ENCODE measurements around the gene ZNF319. TPM values are rescaled to one million over a fixed set of nuclear protein-coding genes. Genes with fewer than 3 reads are reported as not detected.

Gene ZNF319
- total RNA-seq, 1 donor from 2014 or later, result 11.0 TPM

DNA sequence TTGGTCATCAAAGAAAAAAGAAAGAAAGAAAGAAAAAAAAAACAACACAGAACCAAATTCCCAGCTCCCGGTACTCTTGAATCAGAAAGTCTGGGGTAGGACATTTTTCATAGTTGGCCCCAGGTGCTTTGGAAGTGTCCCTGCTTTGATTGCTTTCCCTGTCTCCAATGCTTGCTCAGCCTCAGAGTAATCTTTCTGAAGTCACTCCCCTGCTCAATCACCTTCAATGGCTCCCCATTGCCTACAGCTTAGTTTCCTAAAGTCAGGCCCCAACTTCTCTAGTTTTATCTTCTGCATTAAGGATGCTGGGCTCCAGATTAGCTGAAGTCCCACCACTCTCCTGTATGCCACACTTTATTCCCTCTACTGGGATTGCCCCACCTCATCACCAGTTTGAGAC lies 46.6 kb downstream of the ZNF319 start:
- no peaks in the 10 kb centered on the region for H3K9me3 ChIP-seq
- no peaks in the 10 kb centered on the region for H3K36me3 ChIP-seq
- no peak overlapping the region for H3K27ac ChIP-seq
- intact Hi-C loops (cut with DNase I), result no loop called here
- ATAC-seq (no peak), DNase-seq (no peak)
- TF ChIP-seq, protein P1, sequence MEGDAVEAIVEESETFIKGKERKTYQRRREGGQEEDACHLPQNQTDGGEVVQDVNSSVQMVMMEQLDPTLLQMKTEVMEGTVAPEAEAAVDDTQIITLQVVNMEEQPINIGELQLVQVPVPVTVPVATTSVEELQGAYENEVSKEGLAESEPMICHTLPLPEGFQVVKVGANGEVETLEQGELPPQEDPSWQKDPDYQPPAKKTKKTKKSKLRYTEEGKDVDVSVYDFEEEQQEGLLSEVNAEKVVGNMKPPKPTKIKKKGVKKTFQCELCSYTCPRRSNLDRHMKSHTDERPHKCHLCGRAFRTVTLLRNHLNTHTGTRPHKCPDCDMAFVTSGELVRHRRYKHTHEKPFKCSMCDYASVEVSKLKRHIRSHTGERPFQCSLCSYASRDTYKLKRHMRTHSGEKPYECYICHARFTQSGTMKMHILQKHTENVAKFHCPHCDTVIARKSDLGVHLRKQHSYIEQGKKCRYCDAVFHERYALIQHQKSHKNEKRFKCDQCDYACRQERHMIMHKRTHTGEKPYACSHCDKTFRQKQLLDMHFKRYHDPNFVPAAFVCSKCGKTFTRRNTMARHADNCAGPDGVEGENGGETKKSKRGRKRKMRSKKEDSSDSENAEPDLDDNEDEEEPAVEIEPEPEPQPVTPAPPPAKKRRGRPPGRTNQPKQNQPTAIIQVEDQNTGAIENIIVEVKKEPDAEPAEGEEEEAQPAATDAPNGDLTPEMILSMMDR (IDR thresholded peaks at IDR 0.05), result no peak
- no peak overlapping the region for H3K4me3 ChIP-seq
- H3K27me3 ChIP-seq (ENCODE audit: low read depth), result no peaks in the 10 kb centered on the region
- peaks cover 3% of the 10 kb centered on the region for H3K4me1 ChIP-seq

DNA sequence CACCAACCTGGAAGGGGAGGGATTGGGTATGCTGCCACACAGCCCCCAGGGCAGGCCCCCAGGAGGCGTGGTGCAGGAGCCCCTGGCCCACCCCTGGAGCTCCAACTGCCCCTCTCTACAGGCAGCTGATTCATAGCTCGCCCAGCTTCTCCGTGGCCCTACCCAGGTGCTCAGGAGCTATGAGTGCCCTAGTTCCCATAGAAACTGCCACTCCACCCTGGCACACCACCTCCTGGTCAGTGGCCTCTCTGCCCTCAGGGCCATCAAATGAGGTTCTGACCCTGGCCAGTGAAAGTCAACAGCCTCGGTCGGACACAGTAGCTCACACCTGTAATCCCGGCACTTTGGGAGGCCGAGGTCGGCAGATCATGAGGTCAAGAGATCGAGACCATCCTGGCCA lies 47.6 kb downstream of the ZNF319 start:
- DNase-seq, result peak; percentile 66

DNA sequence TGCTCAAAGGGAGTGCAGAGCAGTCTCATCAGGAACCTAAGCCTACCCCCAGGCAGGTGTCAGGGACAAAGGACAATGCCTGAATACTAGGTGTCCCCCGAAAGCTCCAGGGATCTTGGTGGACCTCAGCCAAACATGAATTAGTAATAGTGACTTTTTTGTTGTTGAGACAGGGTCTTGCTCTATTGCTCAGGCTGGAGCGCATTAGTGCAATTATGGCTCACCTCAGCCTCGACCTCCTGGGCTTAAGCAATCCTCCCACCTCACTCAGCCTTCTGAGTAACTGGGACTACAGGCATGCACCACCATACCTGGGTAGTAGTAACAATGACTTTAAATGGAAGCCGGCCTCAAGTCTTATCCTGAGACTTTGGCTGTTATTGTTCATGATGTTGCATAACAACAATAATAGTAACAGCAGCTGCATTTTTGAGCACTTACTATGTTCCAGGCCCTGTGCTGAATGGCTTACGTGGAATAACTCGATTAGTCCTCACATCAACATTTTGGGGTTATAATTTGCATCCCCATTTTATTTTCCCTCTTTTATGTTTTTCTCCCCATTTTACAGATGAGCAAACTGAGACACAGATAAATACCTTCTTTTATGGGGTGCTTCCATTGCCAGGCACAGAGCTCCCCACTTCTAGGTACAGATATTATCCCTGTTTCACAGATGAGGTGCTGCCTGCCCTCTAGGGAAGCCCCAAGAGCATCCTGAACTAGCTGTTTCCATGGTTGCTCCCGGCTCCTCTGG lies 49.1 kb downstream of the ZNF319 start:
- no peaks in the 10 kb centered on the region for H3K36me3 ChIP-seq
- TF ChIP-seq, protein P1 (IDR thresholded peaks at IDR 0.05), result no peak
- intact Hi-C loops (cut with DNase I), result no loop called here
- ATAC-seq, result no peak
- no peaks in the 10 kb centered on the region for H3K27me3 ChIP-seq (ENCODE audit: low read depth)
- DNase-seq, result no peak
- H3K9me3 ChIP-seq, result no peaks in the 10 kb centered on the region
- peaks cover 3% of the 10 kb centered on the region for H3K4me1 ChIP-seq
- H3K27ac ChIP-seq, result no peak overlapping the region
- H3K4me3 ChIP-seq, result no peak overlapping the region

More for the DNA sequence above, 47.6 kb downstream of the ZNF319 start:
- TF ChIP-seq, protein P1 (IDR thresholded peaks at IDR 0.05), result no peak
- Histone ChIP-seq H3K4me1 (peaks cover 3% of the 10 kb centered on the region), H3K27ac (no peak overlapping the region), H3K9me3 (no peaks in the 10 kb centered on the region), H3K36me3 (no peaks in the 10 kb centered on the region), H3K4me3 (no peak overlapping the region), H3K27me3 (ENCODE audit: low read depth) (no peaks in the 10 kb centered on the region)
- intact Hi-C loops (cut with DNase I), result no loop called here
- peak; percentile 83 to 86 for ATAC-seq

DNA sequence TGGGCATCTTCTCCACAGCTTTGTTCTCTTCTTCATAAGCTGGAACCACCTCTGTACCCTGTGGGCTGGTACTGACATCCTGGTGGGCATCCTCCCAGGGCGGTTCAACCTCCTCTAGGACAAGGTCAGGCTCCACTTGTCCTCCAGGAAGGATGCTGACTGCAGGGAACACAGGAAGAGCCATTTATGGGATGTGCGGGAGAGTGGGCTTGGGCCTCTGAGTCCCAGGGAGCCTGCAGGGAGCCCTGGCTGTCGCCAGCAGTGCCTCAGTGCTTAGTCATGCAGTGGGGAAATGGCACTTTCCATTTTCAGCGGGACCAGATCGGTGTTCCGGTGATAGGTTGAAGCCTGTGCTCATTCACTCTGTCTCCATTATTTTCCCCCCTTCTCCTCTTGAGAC lies 50.1 kb downstream of the ZNF319 start:
- Histone ChIP-seq H3K4me1 (peaks cover 3% of the 10 kb centered on the region), H3K9me3 (no peaks in the 10 kb centered on the region), H3K36me3 (no peaks in the 10 kb centered on the region), H3K27ac (no peak overlapping the region), H3K27me3 (ENCODE audit: low read depth) (no peaks in the 10 kb centered on the region), H3K4me3 (no peak overlapping the region)
- ATAC-seq, result no peak
- no peak for DNase-seq
- TF ChIP-seq, protein P1 (IDR thresholded peaks at IDR 0.05), result no peak
- intact Hi-C loops (cut with DNase I), result no loop called here

DNA sequence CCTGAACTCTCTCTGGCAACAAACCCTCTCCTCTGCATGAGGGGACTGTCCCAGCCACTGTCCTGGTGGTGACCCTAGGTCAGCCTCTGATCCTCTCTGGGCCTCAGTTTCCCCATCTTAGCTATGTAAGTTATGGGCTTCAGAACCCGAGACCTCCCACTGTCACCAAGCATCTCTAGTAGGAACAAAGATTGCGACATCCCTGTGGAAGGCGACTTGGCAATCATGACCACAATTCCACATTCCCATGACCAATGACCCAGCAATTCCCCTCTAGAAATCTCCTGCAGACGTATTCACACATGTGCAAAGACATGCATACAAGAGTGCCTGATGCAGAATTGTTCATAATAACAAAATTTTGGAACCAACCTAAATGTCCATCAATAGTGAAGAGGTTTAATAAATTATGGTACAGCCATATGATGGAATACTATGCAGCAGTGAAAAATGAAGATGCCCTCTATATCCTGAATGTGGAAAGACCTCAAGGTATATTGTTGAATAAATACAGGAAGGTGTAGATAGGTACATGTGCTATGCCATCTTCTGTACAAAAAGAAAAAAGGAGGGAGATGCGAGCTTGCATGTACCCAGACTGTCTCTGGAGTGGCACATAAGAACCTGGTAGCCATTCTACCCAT lies 50.8 kb downstream of the ZNF319 start:
- Histone ChIP-seq H3K9me3 (no peaks in the 10 kb centered on the region), H3K36me3 (no peaks in the 10 kb centered on the region), H3K4me1 (peaks cover 3% of the 10 kb centered on the region), H3K4me3 (no peak overlapping the region), H3K27ac (no peak overlapping the region), H3K27me3 (ENCODE audit: low read depth) (no peaks in the 10 kb centered on the region)
- intact Hi-C loops (cut with DNase I), result no loop called here
- ATAC-seq, result no peak
- DNase-seq, result no peak
- TF ChIP-seq, protein P1 (IDR thresholded peaks at IDR 0.05), result no peak
